Stomach (tissue), 4 donors: ENCODE results near the gene BBX.

Source experiments
- CTCF ChIP-seq, 7 experiments: fragments of 450-650 bp in 4 of 7; fragments of 200-600 bp in 3 of 7; sonication (generic) in 3 of 7; IDR thresholded peaks; one replicate each; pipeline ENCODE4 v1.5.1; 2016 to 2019; ENCODE audit warnings: antibody characterized with exemption in 7 of 7, control low read depth in 2 of 7, mild to moderate bottlenecking in 1 of 7
- POLR2A ChIP-seq, 4 donors: fragments of 450-650 bp; IDR thresholded peaks; one replicate each; pipeline ENCODE4 v1.6.1; 2016; ENCODE audit warnings: antibody characterized with exemption in 4 of 4, control low read depth in 2 of 4, mild to moderate bottlenecking in 1 of 4, moderate library complexity in 1 of 4
- POLR2AphosphoS5 ChIP-seq, 3 donors: sonication (generic); formaldehyde crosslinking; IDR thresholded peaks; one replicate each; pipeline ENCODE4 v1.6.1; 2016; ENCODE audit warnings: antibody characterized with exemption in 3 of 3

GRCh38 chr3:107791027-107791426 is 268.3 kb downstream of the BBX start:
- TF ChIP-seq CTCF (IDR thresholded peaks at IDR 0.05) (no peak), POLR2A (IDR thresholded peaks at IDR 0.05) (no peak), POLR2AphosphoS5 (IDR thresholded peaks at IDR 0.05) (no peak)
